Heart left ventricle (tissue), 16 donors: ENCODE data around the gene ZFYVE27. TPM values are rescaled to one million over a fixed set of nuclear protein-coding genes. Genes with fewer than 3 reads are reported as not detected.

Experiments
- ATAC-seq, 4 donors: fragments of 200-7000 bp; cut with Tn5 transposase; one replicate each; pipeline ENCODE4 v1.9.1; 2020 to 2022; ENCODE audit warnings: moderate library complexity in 4 of 4, mild to moderate bottlenecking in 3 of 4, moderate number of reproducible peaks in 1 of 4
- DNase-seq, 5 donors: peaks; one replicate each; pipeline ENCODE4 v3.0.0-alpha.2; 2020
- H3K27ac ChIP-seq, 12 donors: fragments of 200-600 bp; sonication (generic) in 4 of 12; one replicate each; pipeline versions ENCODE4 v1.5.0 to v1.8.0; 2016 to 2022; ENCODE audit warnings: mild to moderate bottlenecking in 2 of 12
- H3K27me3 ChIP-seq, 9 donors: fragments of 200-600 bp; sonication (generic) in 2 of 9; one replicate each; pipeline versions ENCODE4 v1.5.1 to v1.8.0; 2016 to 2022; ENCODE audit warnings: mild to moderate bottlenecking in 3 of 9
- H3K36me3 ChIP-seq, 9 donors: fragments of 200-600 bp; sonication (generic) in 2 of 9; one replicate each; pipeline versions ENCODE4 v1.5.0 to v1.8.0; 2018 to 2022; ENCODE audit warnings: mild to moderate bottlenecking in 2 of 9
- H3K4me1 ChIP-seq, 12 donors: fragments of 200-600 bp; sonication (generic) in 4 of 12; one replicate each; pipeline versions ENCODE4 v1.5.0 to v1.8.0; 2016 to 2022; ENCODE audit warnings: mild to moderate bottlenecking in 3 of 12
- H3K4me3 ChIP-seq, 12 donors: fragments of 200-600 bp; sonication (generic) in 4 of 12; one replicate each; pipeline versions ENCODE4 v1.5.0 to v1.8.0; 2017 to 2022; ENCODE audit warnings: mild to moderate bottlenecking in 9 of 12, moderate library complexity in 4 of 12
- H3K9me3 ChIP-seq, 12 donors: fragments of 200-600 bp; sonication (generic) in 4 of 12; one replicate each; pipeline versions ENCODE4 v1.5.0 to v1.8.0; 2016 to 2022; ENCODE audit warnings: mild to moderate bottlenecking in 1 of 12
- CTCF ChIP-seq, 12 donors: fragments of 200-600 bp; sonication (generic) in 4 of 12; IDR thresholded peaks; one replicate each; pipeline versions ENCODE4 v1.5.0 to v1.8.0; 2018 to 2022; ENCODE audit warnings: antibody characterized with exemption in 12 of 12, mild to moderate bottlenecking in 5 of 12
- POLR2A ChIP-seq, 2 donors: fragments of 450-650 bp; IDR thresholded peaks; one replicate each; pipeline ENCODE4 v1.6.1; 2017; ENCODE audit warnings: antibody characterized with exemption in 2 of 2, mild to moderate bottlenecking in 2 of 2, moderate library complexity in 2 of 2
- WGBS, 4 donors: extraction: QIAGEN DNeasy Blood & Tissue Kit in 2 of 4; methylation state at CpG; one replicate each; pipeline versions ENCODE4 v1.1.5 to v1.1.7; 2013 to 2018; 5-methylcytosine and 5-hydroxymethylcytosine counted together
- intact Hi-C, 10 donors: fragments of 100-400 bp; cut with DNase I; formaldehyde crosslinking; loops; one replicate each; pipeline versions ENCODE4 v1.11.1 to v1.14.2; 2022
- polyA plus RNA-seq, 2 donors: library from polyadenylated mRNA; stranded (reverse); fragments of 200-250 nt; gene quantifications; one replicate each; pipeline ENCODE4 v1.2.3, GENCODE V29; 2013
- total RNA-seq, 9 donors: library from RNA; depleted of rRNA in 2 of 9; stranded (reverse); fragments of >200 nt in 2 of 9; fragmentation: NEBNext Ultra II Directional in 3 of 9; extraction: Animal tissue kit (Norgen Biotek cat#: 25700) in 3 of 9; gene quantifications; one replicate each; pipeline versions ENCODE4 v1.1.0 to v1.2.4, GENCODE V29; 2016 to 2023
- donor health status: ischemic (EF 13 %, LVEDD 7.1; RV severe dilation, severe dysfunction).
- donor health status: healthy with polysubstance abuse.
- donor health status: DM: no; HTN: yes; CAD: no.
- donor health status: DM: no; HTN: no; CAD: no.
- donor health status: ischemic (EF 25% LVEDD 6.9; RV normal size, moderate dysfunction).
- donor health status: ischemic (EF 25% LVEDD 5.7; RV mildly dilated, moderate dysfunction).
- donor health status: healthy.
- donor health status: DM: yes; HTN: yes; CAD: no.
- donor health status: ischemic (EF 35%, LVEDD 5.7; RV mildly dilated, moderate dysfunction).
- donor health status: nonischemic (EF 11% LVEDD 7.7; RV severe dilation, severe dysfunction).
- donor health status: DM: yes; HTN: yes; CAD: no.
- donor health status: PGD.
- donor health status: ischemic (EF 29% LVEDD 5.4; RV normal size, mild dysfunction).
- donor health status: nonischemic (EF 23%, LVEDD 6.1; RV moderate dilation, normal function).

ZFYVE27 gene
- total and polyA plus RNA-seq, 11 donors: 7.3 to 28.5 (median 13.1) TPM

GRCh38 chr10:97734021-97734420 lies 2.9 kb upstream of the ZFYVE27 start:
- WGBS, 4 donors: 80 to 84% (median 84%) methylated on average over 6 of the region's 6 CpGs
- intact Hi-C loops: loop anchor here in 4 of 10 donors (2.0 to 10.0 kb wide), 4 partner anchors 21 to 329 kb away; partner anchors contain the start of genes ANKRD2 (in 1 of the 4), MARVELD1 (in 1 of the 4) and RRP12 (in 1 of the 4)
- Histone ChIP-seq H3K4me1 (peaks cover 4 to 23% (median 14%) of the 10 kb centered on the region in 12 donors), H3K27me3 (no peaks in the 10 kb centered on the region), H3K27ac (no peak overlapping the region), H3K4me3 (no peak overlapping the region), H3K9me3 (no peaks in the 10 kb centered on the region), H3K36me3 (peaks cover 0 to 6% (median 4%) of the 10 kb centered on the region in 9 donors)
- DNase-seq (no peak), ATAC-seq (no peak)
- TF ChIP-seq POLR2A (IDR thresholded peaks at IDR 0.05): no peak
- no peak for TF ChIP-seq CTCF (IDR thresholded peaks at IDR 0.05)

- Histone ChIP-seq H3K36me3 (peaks cover 0 to 28% (median 17%) of the 10 kb centered on the region in 9 donors), H3K4me1 (peaks cover 4 to 32% (median 18%) of the 10 kb centered on the region in 12 donors), H3K27ac (peak overlapping the region in 11 of 12 donors; percentile 46 to 97 (median 92)), H3K4me3 (peak overlapping the region in 11 of 12 donors; percentile 75 to 100 (median 88)), H3K27me3 (no peaks in the 10 kb centered on the region), H3K9me3 (no peaks in the 10 kb centered on the region)
- 65 to 73% (median 69%) methylated on average over 13 of the region's 13 CpGs for WGBS, 4 donors
- TF ChIP-seq POLR2A (IDR thresholded peaks at IDR 0.05): no peak
- TF ChIP-seq CTCF (IDR thresholded peaks at IDR 0.05): no peak
- peak; percentile 7 to 34 (median 23) for ATAC-seq
- intact Hi-C loops: loop anchor here in 3 of 10 donors (2.0 to 10.0 kb wide), 3 partner anchors 36 to 332 kb away; partner anchors contain the start of genes MMS19 (in 1 of the 3), RRP12 (in 1 of the 3) and UBTD1 (in 1 of the 3)
- DNase-seq: no peak
These were observed 476 bp upstream of the ZFYVE27 start for GRCh38 chr10:97736403-97736901.

GRCh38 chr10:97737770-97738265 lies 890 bp downstream of the ZFYVE27 start:
- peak overlapping the region in 7 of 12 donors; percentile 87 to 97 (median 93) for H3K27ac ChIP-seq
- WGBS, 4 donors: 26 to 28% (median 28%) methylated on average over 14 of the region's 14 CpGs
- intact Hi-C loops: loop anchor here in 3 of 10 donors (2.0 to 10.0 kb wide), 3 partner anchors 37 to 333 kb away; partner anchors contain the start of genes MMS19 (in 1 of the 3), RRP12 (in 1 of the 3) and UBTD1 (in 1 of the 3)

More at GRCh38 chr10:97737770-97738265, 890 bp downstream of the ZFYVE27 start:
- TF ChIP-seq POLR2A (IDR thresholded peaks at IDR 0.05) (no peak), CTCF (IDR thresholded peaks at IDR 0.05) (no peak)
- peak overlapping the region; percentile 75 to 100 (median 90) for H3K4me3 ChIP-seq
- no peaks in the 10 kb centered on the region for H3K9me3 ChIP-seq
- ATAC-seq (peak in 1 of 4 donors; percentile 2), DNase-seq (no peak)
- H3K27me3 ChIP-seq: no peaks in the 10 kb centered on the region
- H3K36me3 ChIP-seq: peaks cover 0 to 38% (median 20%) of the 10 kb centered on the region in 9 donors
- peaks cover 6 to 33% (median 19%) of the 10 kb centered on the region in 12 donors for H3K4me1 ChIP-seq
